Measurements from ENCODE around the gene RCBTB2.

RCBTB2 gene

DNA sequence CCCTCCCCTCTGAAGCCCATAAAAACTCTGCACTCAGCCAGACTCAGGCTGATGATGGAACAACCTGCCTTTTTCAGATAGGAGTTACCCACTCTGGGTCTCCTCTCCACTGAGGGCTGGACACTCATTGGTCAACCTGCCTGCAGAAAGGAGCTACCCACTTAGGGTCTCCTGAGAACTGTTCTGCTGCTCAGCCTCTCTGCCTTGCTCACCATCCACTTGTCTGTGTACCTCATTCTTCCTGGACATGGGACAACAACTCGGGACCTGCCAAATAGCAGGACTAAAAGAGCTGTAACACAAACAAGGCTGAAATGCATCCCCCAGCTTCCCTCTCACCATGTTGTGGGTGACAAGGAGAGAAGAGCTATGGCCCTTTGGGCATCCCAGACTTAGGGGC, 18.4 kb upstream of the RCBTB2 start:
- H3K36me3 ChIP-seq, result no peaks in the 10 kb centered on the region
- DNase-seq, result no peak
- no peak overlapping the region for H3K4me3 ChIP-seq
- H3K4me1 ChIP-seq, result no peaks in the 10 kb centered on the region
- H3K27me3 ChIP-seq, result no peaks in the 10 kb centered on the region
- H3K27ac ChIP-seq, result no peak overlapping the region
- TF ChIP-seq, protein P1, sequence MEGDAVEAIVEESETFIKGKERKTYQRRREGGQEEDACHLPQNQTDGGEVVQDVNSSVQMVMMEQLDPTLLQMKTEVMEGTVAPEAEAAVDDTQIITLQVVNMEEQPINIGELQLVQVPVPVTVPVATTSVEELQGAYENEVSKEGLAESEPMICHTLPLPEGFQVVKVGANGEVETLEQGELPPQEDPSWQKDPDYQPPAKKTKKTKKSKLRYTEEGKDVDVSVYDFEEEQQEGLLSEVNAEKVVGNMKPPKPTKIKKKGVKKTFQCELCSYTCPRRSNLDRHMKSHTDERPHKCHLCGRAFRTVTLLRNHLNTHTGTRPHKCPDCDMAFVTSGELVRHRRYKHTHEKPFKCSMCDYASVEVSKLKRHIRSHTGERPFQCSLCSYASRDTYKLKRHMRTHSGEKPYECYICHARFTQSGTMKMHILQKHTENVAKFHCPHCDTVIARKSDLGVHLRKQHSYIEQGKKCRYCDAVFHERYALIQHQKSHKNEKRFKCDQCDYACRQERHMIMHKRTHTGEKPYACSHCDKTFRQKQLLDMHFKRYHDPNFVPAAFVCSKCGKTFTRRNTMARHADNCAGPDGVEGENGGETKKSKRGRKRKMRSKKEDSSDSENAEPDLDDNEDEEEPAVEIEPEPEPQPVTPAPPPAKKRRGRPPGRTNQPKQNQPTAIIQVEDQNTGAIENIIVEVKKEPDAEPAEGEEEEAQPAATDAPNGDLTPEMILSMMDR (IDR thresholded peaks at IDR 0.05), result no peak
- H3K9me3 ChIP-seq, result peaks cover 0 to 17% (median 16%) of the 10 kb centered on the region in 3 donors
- intact Hi-C loops (cut with DNase I; ENCODE audit: low total_unique reads), result no loop called here

DNA sequence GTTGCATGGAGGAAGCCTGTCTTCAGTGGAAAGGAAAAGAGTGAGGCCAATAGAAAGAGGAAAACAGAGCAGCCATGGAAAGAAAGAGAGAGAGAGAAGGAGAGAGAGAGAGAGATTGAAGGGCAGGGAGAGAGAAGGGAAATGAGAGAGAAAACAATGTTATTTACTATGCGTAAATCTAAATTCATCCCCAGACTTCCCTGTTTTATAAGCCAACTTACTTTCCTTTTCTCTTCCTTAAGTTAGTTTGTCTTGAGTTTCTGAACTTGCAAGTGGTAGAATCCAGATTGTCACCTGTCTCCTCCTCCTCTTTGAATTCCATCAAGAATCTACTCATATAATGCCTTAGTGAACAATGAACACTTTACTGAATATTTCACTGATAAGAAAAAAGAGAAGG, 16.8 kb upstream of the RCBTB2 start:
- Histone ChIP-seq H3K4me1 (no peaks in the 10 kb centered on the region), H3K27ac (no peak overlapping the region), H3K27me3 (no peaks in the 10 kb centered on the region), H3K36me3 (no peaks in the 10 kb centered on the region), H3K4me3 (no peak overlapping the region), H3K9me3 (peaks cover 0 to 17% (median 16%) of the 10 kb centered on the region in 3 donors)
- DNase-seq, result no peak
- intact Hi-C loops (cut with DNase I; ENCODE audit: low total_unique reads), result no loop called here
- TF ChIP-seq, protein P1 (IDR thresholded peaks at IDR 0.05), result no peak

DNA sequence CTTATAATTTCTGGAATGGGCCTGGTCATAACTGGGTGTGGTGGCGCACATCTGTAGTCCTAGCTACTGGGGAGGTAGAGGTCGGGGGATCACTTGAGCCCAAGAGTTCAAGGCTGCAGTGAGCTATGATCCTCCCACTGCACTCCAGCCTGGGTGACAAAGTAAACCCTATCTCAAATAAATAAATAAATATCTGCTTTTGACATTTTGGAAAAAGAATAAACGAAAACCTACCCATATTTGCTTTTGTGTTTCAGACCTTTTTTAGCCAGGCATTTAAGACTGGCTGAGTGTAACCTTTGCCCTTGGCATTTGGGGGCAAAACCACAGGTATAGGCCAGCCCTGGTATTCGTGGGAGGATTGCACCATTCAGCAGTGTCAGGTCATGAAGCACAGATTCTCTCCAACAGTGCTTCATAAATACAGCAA, 14.8 kb upstream of the RCBTB2 start:
- Histone ChIP-seq H3K4me3 (no peak overlapping the region), H3K36me3 (no peaks in the 10 kb centered on the region), H3K27me3 (no peaks in the 10 kb centered on the region), H3K4me1 (peaks cover 0 to 5% (median 5%) of the 10 kb centered on the region in 4 donors), H3K27ac (no peak overlapping the region), H3K9me3 (peaks cover 0 to 17% (median 16%) of the 10 kb centered on the region in 3 donors)
- intact Hi-C loops (cut with DNase I; ENCODE audit: low total_unique reads), result no loop called here
- TF ChIP-seq, protein P1 (IDR thresholded peaks at IDR 0.05), result no peak
- no peak for DNase-seq

DNA sequence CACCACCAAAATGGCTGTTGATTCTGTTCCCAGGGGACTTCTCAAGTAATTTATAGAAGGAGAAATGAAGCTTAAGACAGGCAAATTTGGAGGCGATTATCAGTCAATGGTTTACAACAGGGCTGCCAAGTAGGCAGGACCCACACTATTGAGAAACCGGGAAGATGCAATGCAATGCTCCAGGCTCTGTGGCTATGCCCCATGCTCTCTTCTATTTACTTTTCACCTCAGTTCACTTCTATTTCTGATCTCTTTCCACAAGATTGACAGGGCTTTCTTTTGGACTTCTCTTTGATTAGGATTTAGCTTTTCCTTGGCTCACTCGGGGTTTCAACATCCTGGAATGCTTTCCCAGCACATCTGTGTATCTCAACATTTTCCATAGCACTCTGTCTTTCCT, 12.7 kb upstream of the RCBTB2 start:
- Histone ChIP-seq H3K36me3 (no peaks in the 10 kb centered on the region), H3K27me3 (no peaks in the 10 kb centered on the region), H3K4me1 (peaks cover 0 to 10% (median 9%) of the 10 kb centered on the region in 4 donors), H3K9me3 (no peaks in the 10 kb centered on the region), H3K27ac (no peak overlapping the region), H3K4me3 (no peak overlapping the region)
- TF ChIP-seq, protein P1 (IDR thresholded peaks at IDR 0.05), result no peak
- intact Hi-C loops (cut with DNase I; ENCODE audit: low total_unique reads), result no loop called here
- DNase-seq, result no peak

DNA sequence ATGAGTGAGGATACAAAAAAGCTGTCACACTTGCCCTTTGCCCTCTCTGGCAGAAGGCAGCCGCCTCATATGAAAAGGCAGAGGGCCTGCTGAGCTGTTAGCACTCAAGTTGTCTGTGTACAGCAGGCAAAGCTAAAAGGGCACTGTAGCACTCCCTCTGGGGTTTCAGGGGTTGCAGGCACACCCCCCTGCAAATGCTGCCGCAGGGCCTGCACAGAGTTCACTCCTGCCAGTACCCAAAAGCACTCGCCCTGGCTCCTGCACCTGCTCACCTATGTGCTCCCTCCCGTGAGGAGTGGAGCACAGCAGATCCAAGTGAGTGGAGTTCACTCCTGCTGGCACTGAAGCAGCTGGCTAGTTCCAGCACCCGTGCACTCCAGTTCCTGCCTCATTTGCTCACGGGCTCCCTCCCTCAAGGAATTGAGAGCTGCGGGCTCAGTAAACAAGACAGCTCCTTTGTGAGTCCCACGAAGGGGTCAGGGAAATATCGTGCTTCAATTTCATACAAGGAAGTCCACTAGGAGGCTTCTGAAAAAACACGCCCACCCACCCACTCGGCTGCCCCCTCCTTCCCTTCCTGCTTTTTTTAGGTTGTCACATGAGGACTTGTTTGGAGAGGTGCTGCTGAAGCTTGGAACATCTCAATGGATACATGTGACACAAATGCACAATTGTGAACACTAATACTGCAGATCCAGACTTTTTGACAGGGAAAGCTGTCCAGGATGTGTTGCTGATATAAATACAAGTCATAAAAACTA, 9.9 kb upstream of the RCBTB2 start:
- no peaks in the 10 kb centered on the region for H3K27me3 ChIP-seq
- H3K27ac ChIP-seq, result peak overlapping the region; percentile 51 to 52
- no peaks in the 10 kb centered on the region for H3K9me3 ChIP-seq
- TF ChIP-seq, protein P1 (IDR thresholded peaks at IDR 0.05), result peak in 1 of 2 experiments; percentile 11
- no peaks in the 10 kb centered on the region for H3K36me3 ChIP-seq
- peak; percentile 54 to 78 for DNase-seq
- H3K4me1 ChIP-seq, result peaks cover 0 to 10% (median 9%) of the 10 kb centered on the region in 4 donors
- H3K4me3 ChIP-seq, result peak overlapping the region; percentile 12 to 21
- intact Hi-C loops (cut with DNase I; ENCODE audit: low total_unique reads), result no loop called here

All from tibial artery (tissue), 4 donors.